Neuronal stem cell (in vitro differentiated cells): ENCODE results near the gene DAPK2.

Experiments used
- DNase-seq: peaks from one replicate; pipeline ENCODE4 v3.0.0-alpha.2; 2013; ENCODE audit warnings: low spot score
- H2AFZ ChIP-seq: one replicate; pipeline ENCODE4 v1.6.1; 2013; ENCODE audit warnings: mild to moderate bottlenecking, low read length, inconsistent platforms
- H2AK5ac ChIP-seq: 2 replicates; pipeline ENCODE4 v1.6.1; 2013; ENCODE audit warnings: low read depth, mild to moderate bottlenecking, inconsistent platforms, low read length, moderate library complexity, mixed read lengths
- H2BK120ac ChIP-seq: 2 replicates; pipeline ENCODE4 v1.6.1; 2013; ENCODE audit warnings: low read depth, mild to moderate bottlenecking, inconsistent platforms, low read length, moderate library complexity, mixed read lengths
- H2BK12ac ChIP-seq: one replicate; pipeline ENCODE4 v1.6.1; 2013; ENCODE audit warnings: low read length, inconsistent platforms
- H2BK15ac ChIP-seq: 2 replicates; pipeline ENCODE4 v1.6.1; 2013; ENCODE audit warnings: mild to moderate bottlenecking, low read length, inconsistent platforms, mixed read lengths
- H2BK5ac ChIP-seq: one replicate; pipeline ENCODE4 v1.6.1; 2013; ENCODE audit warnings: inconsistent platforms, mild to moderate bottlenecking, low read length, moderate library complexity
- H3K14ac ChIP-seq: one replicate; pipeline ENCODE4 v1.6.1; 2013; ENCODE audit warnings: low read length, inconsistent platforms
- H3K18ac ChIP-seq: 2 replicates; pipeline ENCODE4 v1.6.1; 2013; ENCODE audit warnings: low read length, inconsistent platforms
- H3K23ac ChIP-seq: 2 replicates; pipeline ENCODE4 v1.6.1; 2013; ENCODE audit warnings: low read depth, mild to moderate bottlenecking, mixed read lengths, low read length, inconsistent platforms; ENCODE audit not compliant: poor library complexity
- H3K27ac ChIP-seq: replicated peaks from 3 replicates; pipeline ENCODE4 v1.5.1; 2013; ENCODE audit warnings: low read length, inconsistent platforms
- H3K27me3 ChIP-seq, 3 experiments: 2 replicates each; pipeline ENCODE4 v1.6.1; 2013; ENCODE audit warnings: low read length in 3 of 3, mild to moderate bottlenecking in 2 of 3, inconsistent platforms in 1 of 3, low read depth in 1 of 3, mixed read lengths in 1 of 3, moderate library complexity in 1 of 3; ENCODE audit not compliant: control insufficient read depth in 3 of 3, insufficient read depth in 3 of 3
- H3K36me3 ChIP-seq, 2 donors: replicated peaks in 1 of 2; 2 replicates each; pipeline ENCODE4 v1.6.1; 2013; ENCODE audit warnings: low read length in 2 of 2; ENCODE audit not compliant: control insufficient read depth in 2 of 2, insufficient read depth in 2 of 2
- H3K4ac ChIP-seq: 2 replicates; pipeline ENCODE4 v1.6.1; 2013; ENCODE audit warnings: inconsistent platforms, mild to moderate bottlenecking, low read length, moderate library complexity
- H3K4me1 ChIP-seq, 2 donors: 1 replicate in 1 of 2; 2 replicates in 1 of 2; pipeline ENCODE4 v1.6.1; 2013; ENCODE audit warnings: low read length in 2 of 2, low read depth in 1 of 2; ENCODE audit not compliant: control insufficient read depth in 2 of 2, insufficient read depth in 1 of 2
- H3K4me2 ChIP-seq: one replicate; pipeline ENCODE4 v1.6.1; 2013; ENCODE audit warnings: mild to moderate bottlenecking, low read length, inconsistent platforms; ENCODE audit not compliant: insufficient read depth, poor library complexity, severe bottlenecking
- H3K4me3 ChIP-seq, 2 donors: 2 replicates each; pipeline ENCODE4 v1.5.1; 2013; ENCODE audit warnings: low read length in 2 of 2, mild to moderate bottlenecking in 2 of 2, inconsistent platforms in 1 of 2, moderate library complexity in 1 of 2
- H3K79me1 ChIP-seq: one replicate; pipeline ENCODE4 v1.6.1; 2013; ENCODE audit warnings: low read depth, mild to moderate bottlenecking, inconsistent platforms, low read length, moderate library complexity
- H3K9ac ChIP-seq: one replicate; pipeline ENCODE4 v1.6.1; 2013; ENCODE audit warnings: mild to moderate bottlenecking, low read depth, low read length, inconsistent platforms; ENCODE audit not compliant: poor library complexity
- H3K9me3 ChIP-seq, 2 donors: replicated peaks in 1 of 2; 2 replicates each; pipeline versions ENCODE3 to v1.6.1; 2013; ENCODE audit warnings: low read length in 2 of 2, mild to moderate bottlenecking in 2 of 2, inconsistent platforms in 1 of 2, low read depth in 1 of 2, mixed read lengths in 1 of 2, moderate library complexity in 1 of 2; ENCODE audit not compliant: control insufficient read depth in 2 of 2, insufficient read depth in 1 of 2
- H4K8ac ChIP-seq: one replicate; pipeline ENCODE4 v1.6.1; 2013; ENCODE audit warnings: low read depth, mild to moderate bottlenecking, inconsistent platforms, low read length, moderate library complexity
- H4K91ac ChIP-seq: one replicate; pipeline ENCODE4 v1.6.1; 2013; ENCODE audit warnings: low read length, low read depth, mild to moderate bottlenecking, inconsistent platforms; ENCODE audit not compliant: poor library complexity
- WGBS, 2 donors: extraction: QIAGEN DNeasy Blood & Tissue Kit; methylation state at CpG; one replicate each; pipeline ENCODE4 v1.1.7; 2013; ENCODE audit warnings: missing lambda C conversion rate in 2 of 2, mixed read lengths in 1 of 2; ENCODE audit not compliant: insufficient read length in 2 of 2, insufficient replicate concordance in 1 of 2; ENCODE audit errors: extremely low coverage in 2 of 2; 5-methylcytosine and 5-hydroxymethylcytosine counted together

The DAPK2 gene

GRCh38 chr15:64092864-64093626, 46.8 kb upstream of the DAPK2 start:
- Histone ChIP-seq H3K79me1 (peaks cover 7% of the 10 kb centered on the region), H3K23ac (peak overlapping the region; percentile 38), H3K18ac (peak overlapping the region; percentile 24), H3K9ac (peak overlapping the region; percentile 85), H4K8ac (no peak overlapping the region), H2BK120ac (no peak overlapping the region), H2AFZ (peak overlapping the region; percentile 89), H3K27ac (peak overlapping the region; percentile 43), H3K27me3 (peaks cover 0 to 1% (median 0%) of the 10 kb centered on the region in 3 experiments), H3K9me3 (peaks cover 1 to 3% of the 10 kb centered on the region in 2 donors), H3K4ac (no peak overlapping the region), H2BK15ac (no peak overlapping the region), H2BK5ac (no peak overlapping the region), H3K14ac (no peak overlapping the region), H3K4me1 (peaks cover 10 to 16% of the 10 kb centered on the region in 2 donors), H3K4me3 (peak overlapping the region; percentile 86 to 87), H3K4me2 (peak overlapping the region; percentile 86), H4K91ac (no peak overlapping the region), H2AK5ac (no peak overlapping the region), H3K36me3 (peaks cover 6 to 31% of the 10 kb centered on the region in 2 donors), H2BK12ac (no peak overlapping the region)
- DNase-seq, result peak; percentile 45
- WGBS, 2 donors, result no CpG with 5 or more reads among the region's 22 CpGs

GRCh38 chr15:64092075-64092820, 46.0 kb upstream of the DAPK2 start:
- Histone ChIP-seq H2AFZ (no peak overlapping the region), H3K36me3 (peaks cover 8 to 34% of the 10 kb centered on the region in 2 donors), H3K27me3 (peaks cover 0 to 2% (median 0%) of the 10 kb centered on the region in 3 experiments), H3K4me3 (peak overlapping the region in 1 of 2 donors; percentile 86), H3K4me1 (peaks cover 9 to 16% of the 10 kb centered on the region in 2 donors), H3K9me3 (peaks cover 2 to 8% of the 10 kb centered on the region in 2 donors), H2BK5ac (no peak overlapping the region), H3K23ac (no peak overlapping the region), H3K14ac (no peak overlapping the region), H4K91ac (no peak overlapping the region), H3K4me2 (no peak overlapping the region), H3K4ac (no peak overlapping the region), H2AK5ac (no peak overlapping the region), H3K9ac (no peak overlapping the region), H3K79me1 (peaks cover 7% of the 10 kb centered on the region), H4K8ac (no peak overlapping the region), H2BK120ac (no peak overlapping the region), H2BK15ac (no peak overlapping the region), H3K27ac (no peak overlapping the region), H3K18ac (no peak overlapping the region), H2BK12ac (no peak overlapping the region)
- no peak for DNase-seq

- Histone ChIP-seq H3K4me2 (no peak overlapping the region), H3K23ac (no peak overlapping the region), H3K36me3 (peaks cover 8 to 39% of the 10 kb centered on the region in 2 donors), H4K8ac (no peak overlapping the region), H2BK120ac (no peak overlapping the region), H3K14ac (no peak overlapping the region), H3K4me3 (no peak overlapping the region), H2BK5ac (no peak overlapping the region), H2AFZ (no peak overlapping the region), H3K27ac (no peak overlapping the region), H3K9ac (no peak overlapping the region), H4K91ac (no peak overlapping the region), H2BK15ac (no peak overlapping the region), H3K79me1 (peaks cover 3% of the 10 kb centered on the region), H2BK12ac (no peak overlapping the region), H2AK5ac (no peak overlapping the region), H3K4me1 (peaks cover 5 to 13% of the 10 kb centered on the region in 2 donors), H3K4ac (no peak overlapping the region), H3K18ac (no peak overlapping the region), H3K9me3 (peaks cover 2 to 8% of the 10 kb centered on the region in 2 donors), H3K27me3 (peaks cover 0 to 2% (median 0%) of the 10 kb centered on the region in 3 experiments)
- 100% methylated on average over 1 of the region's 3 CpGs; no CpG with 5 or more reads in 1 of the 2 donors for WGBS, 2 donors
- no peak for DNase-seq
Measured at GRCh38 chr15:64090527-64090926, 44.2 kb upstream of the DAPK2 start.
